GM12873 (cell line): ENCODE data around the gene PPP1R9A.

Experiments
- CTCF ChIP-seq: IDR thresholded peaks from 2 replicates; pipeline ENCODE4 v1.5.1; 2012; ENCODE audit warnings: low read depth, mild to moderate bottlenecking, moderate library complexity, low read length, control low read depth; ENCODE audit not compliant: insufficient read depth; ENCODE audit errors: missing control alignments

The PPP1R9A gene

GRCh38 chr7:94909179-94909466 is 1.7 kb downstream of the PPP1R9A start:
- no peak for TF ChIP-seq CTCF

GRCh38 chr7:94912085-94912484 is 4.7 kb downstream of the PPP1R9A start:
- TF ChIP-seq CTCF: no peak

GRCh38 chr7:94913391-94913790 is 6.0 kb downstream of the PPP1R9A start:
- no peak for TF ChIP-seq CTCF

GRCh38 chr7:94921911-94922310 is 14.5 kb downstream of the PPP1R9A start:
- TF ChIP-seq CTCF: no peak

GRCh38 chr7:94922457-94922856 is 15.1 kb downstream of the PPP1R9A start:
- TF ChIP-seq CTCF: no peak

- TF ChIP-seq CTCF: no peak
These were observed 16.0 kb downstream of the PPP1R9A start for GRCh38 chr7:94923412-94923811.

GRCh38 chr7:94928168-94928707 is 20.8 kb downstream of the PPP1R9A start:
- no peak for TF ChIP-seq CTCF
